Sigmoid colon (tissue), 4 donors: ENCODE results near the gene ADGRV1.

Experiments used
- EP300 ChIP-seq, 4 donors: sonication (generic); formaldehyde crosslinking; IDR thresholded peaks; one replicate each; pipeline ENCODE4 v1.6.1; 2017; ENCODE audit warnings: antibody characterized with exemption in 4 of 4
- POLR2A ChIP-seq, 2 donors: fragments of 450-650 bp; IDR thresholded peaks; one replicate each; pipeline ENCODE4 v1.6.1; 2016; ENCODE audit warnings: antibody characterized with exemption in 2 of 2, mild to moderate bottlenecking in 2 of 2, moderate library complexity in 2 of 2
- POLR2AphosphoS5 ChIP-seq, 4 donors: sonication (generic); formaldehyde crosslinking; IDR thresholded peaks; one replicate each; pipeline ENCODE4 v1.6.1; 2017; ENCODE audit warnings: antibody characterized with exemption in 4 of 4
- TF ChIP-seq, protein P1 (sequence below), 4 experiments: fragments of 450-650 bp in 3 of 4; fragments of 200-600 bp in 1 of 4; IDR thresholded peaks; one replicate each; pipeline ENCODE4 v1.5.1; 2016 to 2019; ENCODE audit warnings: antibody characterized with exemption in 4 of 4, mild to moderate bottlenecking in 3 of 4, moderate library complexity in 2 of 4

GRCh38 chr5:91194824-91195381 lies 636.3 kb downstream of the ADGRV1 start:
- TF ChIP-seq, protein P1, sequence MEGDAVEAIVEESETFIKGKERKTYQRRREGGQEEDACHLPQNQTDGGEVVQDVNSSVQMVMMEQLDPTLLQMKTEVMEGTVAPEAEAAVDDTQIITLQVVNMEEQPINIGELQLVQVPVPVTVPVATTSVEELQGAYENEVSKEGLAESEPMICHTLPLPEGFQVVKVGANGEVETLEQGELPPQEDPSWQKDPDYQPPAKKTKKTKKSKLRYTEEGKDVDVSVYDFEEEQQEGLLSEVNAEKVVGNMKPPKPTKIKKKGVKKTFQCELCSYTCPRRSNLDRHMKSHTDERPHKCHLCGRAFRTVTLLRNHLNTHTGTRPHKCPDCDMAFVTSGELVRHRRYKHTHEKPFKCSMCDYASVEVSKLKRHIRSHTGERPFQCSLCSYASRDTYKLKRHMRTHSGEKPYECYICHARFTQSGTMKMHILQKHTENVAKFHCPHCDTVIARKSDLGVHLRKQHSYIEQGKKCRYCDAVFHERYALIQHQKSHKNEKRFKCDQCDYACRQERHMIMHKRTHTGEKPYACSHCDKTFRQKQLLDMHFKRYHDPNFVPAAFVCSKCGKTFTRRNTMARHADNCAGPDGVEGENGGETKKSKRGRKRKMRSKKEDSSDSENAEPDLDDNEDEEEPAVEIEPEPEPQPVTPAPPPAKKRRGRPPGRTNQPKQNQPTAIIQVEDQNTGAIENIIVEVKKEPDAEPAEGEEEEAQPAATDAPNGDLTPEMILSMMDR (IDR thresholded peaks at IDR 0.05) = no peak
- TF ChIP-seq POLR2AphosphoS5 (IDR thresholded peaks at IDR 0.05) (no peak), POLR2A (IDR thresholded peaks at IDR 0.05) (no peak), EP300 (IDR thresholded peaks at IDR 0.05) (no peak)
